ENCODE measurements around the gene TNFRSF25.
A peak's percentile ranks its signal among the peaks of the same experiment; 100 is the strongest.

The TNFRSF25 gene

DNA sequence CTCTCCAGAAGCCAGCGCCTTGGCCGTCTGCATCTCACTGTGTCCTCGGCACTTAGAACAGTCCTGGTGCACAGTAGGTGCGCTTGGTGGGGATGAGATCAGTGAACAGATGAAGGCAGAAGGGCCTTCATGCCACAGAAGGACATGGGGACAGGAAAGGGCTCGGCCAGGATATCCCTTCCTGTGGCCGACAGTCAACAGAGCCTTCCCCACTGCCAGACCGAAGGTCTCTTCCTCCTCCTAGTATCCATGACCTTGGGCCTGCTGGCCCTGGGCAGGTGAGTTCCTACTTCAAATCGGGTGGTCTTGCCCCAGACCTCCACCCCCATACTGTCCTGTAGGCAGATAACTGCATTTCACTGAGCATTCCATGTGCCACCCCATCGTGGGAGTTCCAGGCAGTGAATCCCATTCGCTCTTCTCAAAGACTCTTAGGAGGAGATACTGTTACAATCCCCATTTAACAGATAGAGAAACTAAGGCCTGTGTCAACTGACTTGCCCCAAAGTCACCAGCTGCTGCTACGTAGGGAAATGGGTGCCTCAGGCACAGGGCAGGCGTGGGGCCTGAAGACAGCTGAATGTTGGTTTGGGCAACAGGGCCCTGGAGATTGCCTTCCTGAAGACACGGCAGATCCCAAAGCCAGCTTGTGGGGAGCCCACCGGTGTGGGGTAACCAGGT lies 22.0 kb upstream of the TNFRSF25 start:
- TF ChIP-seq, protein P1, sequence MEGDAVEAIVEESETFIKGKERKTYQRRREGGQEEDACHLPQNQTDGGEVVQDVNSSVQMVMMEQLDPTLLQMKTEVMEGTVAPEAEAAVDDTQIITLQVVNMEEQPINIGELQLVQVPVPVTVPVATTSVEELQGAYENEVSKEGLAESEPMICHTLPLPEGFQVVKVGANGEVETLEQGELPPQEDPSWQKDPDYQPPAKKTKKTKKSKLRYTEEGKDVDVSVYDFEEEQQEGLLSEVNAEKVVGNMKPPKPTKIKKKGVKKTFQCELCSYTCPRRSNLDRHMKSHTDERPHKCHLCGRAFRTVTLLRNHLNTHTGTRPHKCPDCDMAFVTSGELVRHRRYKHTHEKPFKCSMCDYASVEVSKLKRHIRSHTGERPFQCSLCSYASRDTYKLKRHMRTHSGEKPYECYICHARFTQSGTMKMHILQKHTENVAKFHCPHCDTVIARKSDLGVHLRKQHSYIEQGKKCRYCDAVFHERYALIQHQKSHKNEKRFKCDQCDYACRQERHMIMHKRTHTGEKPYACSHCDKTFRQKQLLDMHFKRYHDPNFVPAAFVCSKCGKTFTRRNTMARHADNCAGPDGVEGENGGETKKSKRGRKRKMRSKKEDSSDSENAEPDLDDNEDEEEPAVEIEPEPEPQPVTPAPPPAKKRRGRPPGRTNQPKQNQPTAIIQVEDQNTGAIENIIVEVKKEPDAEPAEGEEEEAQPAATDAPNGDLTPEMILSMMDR (IDR thresholded peaks at IDR 0.05; ENCODE audit: low read depth, low read length): no peak
- Histone ChIP-seq H3K27me3 (peaks cover 13% of the 10 kb centered on the region), H3K4me1 (peaks cover 10% of the 10 kb centered on the region; the same call in 1 of the 2 replicates), H3K4me3 (ENCODE audit: low read depth, low read length) (no peak overlapping the region), H3K9me3 (no peaks in the 10 kb centered on the region), H3K36me3 (no peaks in the 10 kb centered on the region)
- DNase-seq: no peak

GRCh38 chr1:6486433-6487011 lies 20.5 kb upstream of the TNFRSF25 start:
- H3K9me3 ChIP-seq: no peaks in the 10 kb centered on the region
- H3K36me3 ChIP-seq: no peaks in the 10 kb centered on the region
- peak; percentile 87 for DNase-seq
- TF ChIP-seq, protein P1 (IDR thresholded peaks at IDR 0.05; ENCODE audit: low read depth, low read length): peak; percentile 80
- H3K4me1 ChIP-seq: peaks cover 10% of the 10 kb centered on the region; the same call in 1 of the 2 replicates
- peaks cover 13% of the 10 kb centered on the region for H3K27me3 ChIP-seq
- H3K4me3 ChIP-seq (ENCODE audit: low read depth, low read length): no peak overlapping the region

- TF ChIP-seq, protein P1 (IDR thresholded peaks at IDR 0.05; ENCODE audit: low read depth, low read length): no peak
- peaks cover 13% of the 10 kb centered on the region for H3K27me3 ChIP-seq
- no peak overlapping the region for H3K4me3 ChIP-seq (ENCODE audit: low read depth, low read length)
- no peaks in the 10 kb centered on the region for H3K36me3 ChIP-seq
- peaks cover 10% of the 10 kb centered on the region; the same call in 1 of the 2 replicates for H3K4me1 ChIP-seq
- no peak for DNase-seq
- H3K9me3 ChIP-seq: no peaks in the 10 kb centered on the region
Measured at GRCh38 chr1:6485168-6486101, 19.5 kb upstream of the TNFRSF25 start.

- DNase-seq: no peak
- Histone ChIP-seq H3K4me1 (peaks cover 10% of the 10 kb centered on the region; the same call in 1 of the 2 replicates), H3K27me3 (peaks cover 13% of the 10 kb centered on the region), H3K4me3 (ENCODE audit: low read depth, low read length) (no peak overlapping the region), H3K9me3 (no peaks in the 10 kb centered on the region), H3K36me3 (no peaks in the 10 kb centered on the region)
- TF ChIP-seq, protein P1 (IDR thresholded peaks at IDR 0.05; ENCODE audit: low read depth, low read length): no peak
Measured at GRCh38 chr1:6484826-6485167, 18.8 kb upstream of the TNFRSF25 start.

- TF ChIP-seq, protein P1 (IDR thresholded peaks at IDR 0.05; ENCODE audit: low read depth, low read length): no peak
- Histone ChIP-seq H3K27me3 (peaks cover 13% of the 10 kb centered on the region), H3K9me3 (no peaks in the 10 kb centered on the region), H3K4me3 (ENCODE audit: low read depth, low read length) (no peak overlapping the region), H3K36me3 (no peaks in the 10 kb centered on the region), H3K4me1 (peaks cover under 1% of the 10 kb centered on the region; the same call in 1 of the 2 replicates)
- DNase-seq: no peak
Measured at GRCh38 chr1:6483761-6484117, 17.8 kb upstream of the TNFRSF25 start.
